SK-N-SH treated with all-trans-retinoic acid at 6 μM for 48 hours (cell line): Measurements from ENCODE around the gene IMMP2L.

Experiments used
- OSR1 ChIP-seq: fragments of 250-450 bp; sonication (Bioruptor Pico); IDR thresholded peaks from 2 replicates; pipeline ENCODE4 v1.8.0; 2022; ENCODE audit warnings: moderate library complexity, mild to moderate bottlenecking, inconsistent platforms
- TOX ChIP-seq: fragments of 250-450 bp; sonication (Bioruptor Pico); IDR thresholded peaks from 2 replicates; pipeline ENCODE4 v1.8.0; 2021; ENCODE audit warnings: mild to moderate bottlenecking, moderate library complexity, borderline replicate concordance
- TF ChIP-seq, protein P1 (sequence below): fragments of 250-450 bp; sonication (Bioruptor Pico); IDR thresholded peaks from 2 replicates; pipeline ENCODE4 v1.8.0; 2021; ENCODE audit warnings: low read depth, mild to moderate bottlenecking, moderate library complexity, borderline replicate concordance

DNA sequence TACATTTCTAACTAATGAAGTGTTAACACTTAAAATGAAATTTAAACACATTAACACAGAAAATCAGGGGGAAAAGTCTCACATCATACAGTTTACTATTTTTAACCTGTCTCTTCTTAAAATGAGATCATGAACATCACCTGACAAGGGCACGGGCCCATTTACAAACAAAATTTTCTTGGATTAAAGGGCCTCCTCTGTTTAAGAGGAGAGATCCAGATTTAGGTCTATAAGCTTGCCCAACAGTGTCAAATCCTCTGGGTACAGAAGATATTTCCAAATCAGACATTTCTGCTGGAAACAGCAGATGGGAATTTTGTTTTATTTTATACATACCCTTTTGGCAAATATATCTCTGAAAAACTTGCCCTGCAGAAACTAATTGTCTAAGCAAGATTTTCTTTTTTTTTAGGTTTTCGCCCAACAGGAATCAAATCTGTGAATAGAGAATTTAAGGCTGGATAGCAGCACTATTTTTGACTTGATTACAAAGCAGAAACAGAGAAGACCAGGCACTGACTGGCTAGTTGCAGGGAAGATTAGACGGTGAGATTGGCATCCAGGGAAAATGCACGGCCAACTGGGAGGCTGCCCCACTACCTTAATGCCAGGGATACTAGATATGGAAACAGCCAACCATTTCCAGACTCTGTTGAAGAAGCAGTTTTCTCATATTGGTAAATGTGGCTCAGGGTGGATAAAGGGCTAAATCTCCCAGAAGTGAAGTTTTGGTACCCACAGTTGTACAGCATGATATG lies 298.0 kb downstream of the IMMP2L start:
- TF ChIP-seq OSR1 (CRISPR knock-in tag) = no peak
- TF ChIP-seq TOX (CRISPR knock-in tag) = no peak
- TF ChIP-seq, protein P1, sequence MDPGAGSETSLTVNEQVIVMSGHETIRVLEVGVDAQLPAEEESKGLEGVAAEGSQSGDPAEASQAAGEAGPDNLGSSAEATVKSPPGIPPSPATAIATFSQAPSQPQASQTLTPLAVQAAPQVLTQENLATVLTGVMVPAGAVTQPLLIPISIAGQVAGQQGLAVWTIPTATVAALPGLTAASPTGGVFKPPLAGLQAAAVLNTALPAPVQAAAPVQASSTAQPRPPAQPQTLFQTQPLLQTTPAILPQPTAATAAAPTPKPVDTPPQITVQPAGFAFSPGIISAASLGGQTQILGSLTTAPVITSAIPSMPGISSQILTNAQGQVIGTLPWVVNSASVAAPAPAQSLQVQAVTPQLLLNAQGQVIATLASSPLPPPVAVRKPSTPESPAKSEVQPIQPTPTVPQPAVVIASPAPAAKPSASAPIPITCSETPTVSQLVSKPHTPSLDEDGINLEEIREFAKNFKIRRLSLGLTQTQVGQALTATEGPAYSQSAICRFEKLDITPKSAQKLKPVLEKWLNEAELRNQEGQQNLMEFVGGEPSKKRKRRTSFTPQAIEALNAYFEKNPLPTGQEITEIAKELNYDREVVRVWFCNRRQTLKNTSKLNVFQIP (CRISPR knock-in tag) = no peak
